Small intestine (tissue), 16 donors: ENCODE results near the gene PDZD7. TPM values are rescaled to one million over a fixed set of nuclear protein-coding genes. Genes with fewer than 3 reads are reported as not detected.
A peak's percentile ranks its signal among the peaks of the same experiment; 100 is the strongest.

Experiments used
- DNase-seq, 2 donors: peaks; one replicate each; pipeline versions ENCODE4 v3.0.0 to v3.0.0-alpha.2; 2013
- FAIRE-seq: peaks from 2 replicates; lab custom pipeline; 2012; peaks lifted over from hg19 to GRCh38; lab: Jason Lieb, UNC
- H3K27ac ChIP-seq, 3 donors: one replicate each; pipeline ENCODE4 v1.5.1; 2013; ENCODE audit warnings: low read length in 2 of 3, mild to moderate bottlenecking in 2 of 3, control low read depth in 1 of 3, inconsistent platforms in 1 of 3, low read depth in 1 of 3, moderate library complexity in 1 of 3
- H3K27me3 ChIP-seq, 3 donors: one replicate each; pipeline ENCODE4 v1.6.1; 2013; ENCODE audit warnings: low read length in 3 of 3, inconsistent platforms in 1 of 3; ENCODE audit not compliant: control insufficient read depth in 3 of 3, insufficient read depth in 3 of 3
- H3K36me3 ChIP-seq, 3 donors: one replicate each; pipeline ENCODE4 v1.6.1; 2013; ENCODE audit warnings: low read length in 3 of 3, inconsistent platforms in 1 of 3, low read depth in 1 of 3, mild to moderate bottlenecking in 1 of 3, moderate library complexity in 1 of 3; ENCODE audit not compliant: control insufficient read depth in 3 of 3, insufficient read depth in 2 of 3
- H3K4me1 ChIP-seq, 3 donors: one replicate each; pipeline ENCODE4 v1.6.1; 2013; ENCODE audit warnings: low read length in 2 of 3, inconsistent platforms in 1 of 3, low read depth in 1 of 3, mild to moderate bottlenecking in 1 of 3, moderate library complexity in 1 of 3; ENCODE audit not compliant: control insufficient read depth in 3 of 3, insufficient read depth in 2 of 3
- H3K4me3 ChIP-seq, 3 donors: one replicate each; pipeline ENCODE4 v1.5.1; 2013; ENCODE audit warnings: low read length in 3 of 3, control low read depth in 1 of 3, inconsistent platforms in 1 of 3, low read depth in 1 of 3, mild to moderate bottlenecking in 1 of 3, moderate library complexity in 1 of 3
- H3K9me3 ChIP-seq, 2 donors: one replicate each; pipeline ENCODE4 v1.6.1; 2013; ENCODE audit warnings: low read depth in 1 of 2, low read length in 1 of 2; ENCODE audit not compliant: control insufficient read depth in 2 of 2, insufficient read depth in 1 of 2
- WGBS, 3 donors: extraction: QIAGEN DNeasy Blood & Tissue Kit; methylation state at CpG; one replicate each; pipeline ENCODE4 v1.1.7; 2013; 5-methylcytosine and 5-hydroxymethylcytosine counted together
- long read RNA-seq, 10 donors: transcript quantifications; one replicate each; lab custom pipeline, GENCODE V29; 2026
- polyA plus RNA-seq, 4 donors: library from polyadenylated mRNA; stranded (reverse) in 3 of 4; unstranded in 1 of 4; fragments of 200-250 nt in 3 of 4; fragments of 120-200 nt in 1 of 4; gene quantifications; one replicate each; pipeline versions ENCODE4 v1.2.1 to v1.2.3, GENCODE V29; 2013
- donor health status: healthy with polysubstance abuse.
- donor health status: control.
- donor health status: control.
- donor health status: Bipolar disorder and iron deficiency.
- donor health status: healthy.

The PDZD7 gene
- polyA plus RNA-seq: 10 to 100 TPM in 3 of 4 donors, 1 to 10 TPM in 1; 3.1 to 52.6 (median 28.8) TPM
- long read RNA-seq, donor 1, partial matches to known transcripts: 76 of 92 reads
- long read RNA-seq, donor 1, other reads (novel, unspliced or antisense): 12 of 92 reads
- long read RNA-seq, donor 2, partial matches to known transcripts: 11 of 13 reads
- long read RNA-seq, donor 2, other reads (novel, unspliced or antisense): 0 of 13 reads
- long read RNA-seq, donor 3, full-length matches to known transcripts: 3 of 40 reads
- long read RNA-seq, donor 3, partial matches to known transcripts: 37 of 40 reads
- long read RNA-seq, donor 3, other reads (novel, unspliced or antisense): 0 of 40 reads
- long read RNA-seq, donor 4: 0 reads
- long read RNA-seq, donor 5: 0 reads
- long read RNA-seq, donor 6, full-length matches to known transcripts: 6 of 11 reads
- long read RNA-seq, donor 6, partial matches to known transcripts: 5 of 11 reads
- long read RNA-seq, donor 6, other reads (novel, unspliced or antisense): 0 of 11 reads
- long read RNA-seq, donor 7: 0 reads
- long read RNA-seq, donor 8, partial matches to known transcripts: 12 of 12 reads
- long read RNA-seq, donor 8, other reads (novel, unspliced or antisense): 0 of 12 reads
- long read RNA-seq, donor 9: 0 reads
- long read RNA-seq, donor 10, partial matches to known transcripts: 0 of 1 reads
- long read RNA-seq, donor 10, other reads (novel, unspliced or antisense): 0 of 1 reads

- Histone ChIP-seq H3K4me3 (peak within 1 kb of the TSS; percentile 50 to 94 (median 93)), H3K27ac (peak within 1 kb of the TSS; percentile 96 to 100 (median 100)), H3K36me3 (peaks cover 0 to 40% (median 9%) of the 10 kb centered on the region in 3 donors), H3K9me3 (no peaks in the 10 kb centered on the region), H3K27me3 (no peaks in the 10 kb centered on the region), H3K4me1 (peaks cover 0 to 52% (median 5%) of the 10 kb centered on the region in 3 donors)
- FAIRE-seq (no peak), DNase-seq (peak; percentile 95 to 97)
- 0% methylated on average over 38 of the region's 38 CpGs for WGBS, 3 donors
Observed at GRCh38 chr10:101031128-101031795, at the start of gene PDZD7, which contains the start of gene SFXN3. Gene PDZD7 (minus strand): TSS chr10:101031129. CDS start chr10:101030219, 910 bp downstream. Gene SFXN3 (plus strand): TSS chr10:101031234. CDS start chr10:101034695, 3,461 bp downstream.

GRCh38 chr10:101079874-101080273 is 48.9 kb upstream of the PDZD7 start:
- Histone ChIP-seq H3K4me1 (no peaks in the 10 kb centered on the region), H3K36me3 (no peaks in the 10 kb centered on the region), H3K27me3 (peaks cover 0 to 63% (median 22%) of the 10 kb centered on the region in 3 donors), H3K9me3 (no peaks in the 10 kb centered on the region), H3K4me3 (no peak overlapping the region), H3K27ac (no peak overlapping the region)
- DNase-seq (no peak), FAIRE-seq (no peak)
- 50 to 80% (median 79%) methylated on average over 1 of the region's 1 CpG for WGBS, 3 donors

GRCh38 chr10:101076630-101077029 is 45.7 kb upstream of the PDZD7 start:
- peaks cover 0 to 75% (median 27%) of the 10 kb centered on the region in 3 donors for H3K27me3 ChIP-seq
- H3K9me3 ChIP-seq: no peaks in the 10 kb centered on the region
- no peaks in the 10 kb centered on the region for H3K36me3 ChIP-seq
- no peaks in the 10 kb centered on the region for H3K4me1 ChIP-seq
- no peak for DNase-seq
- H3K27ac ChIP-seq: no peak overlapping the region
- no peak for FAIRE-seq
- 71 to 78% (median 74%) methylated on average over 5 of the region's 5 CpGs for WGBS, 3 donors
- no peak overlapping the region for H3K4me3 ChIP-seq

GRCh38 chr10:101075775-101076174 is 44.8 kb upstream of the PDZD7 start:
- DNase-seq: no peak
- no peaks in the 10 kb centered on the region for H3K36me3 ChIP-seq
- no peaks in the 10 kb centered on the region for H3K9me3 ChIP-seq
- H3K4me1 ChIP-seq: no peaks in the 10 kb centered on the region
- 8 to 11% (median 9%) methylated on average over 4 of the region's 4 CpGs for WGBS, 3 donors
- FAIRE-seq: no peak
- no peak overlapping the region for H3K27ac ChIP-seq
- H3K27me3 ChIP-seq: peaks cover 0 to 70% (median 24%) of the 10 kb centered on the region in 3 donors
- H3K4me3 ChIP-seq: no peak overlapping the region

GRCh38 chr10:101073631-101074030 is 42.7 kb upstream of the PDZD7 start:
- DNase-seq (no peak), FAIRE-seq (no peak)
- WGBS, 3 donors: 5 to 7% (median 6%) methylated on average over 13 of the region's 13 CpGs
- Histone ChIP-seq H3K9me3 (no peaks in the 10 kb centered on the region), H3K36me3 (no peaks in the 10 kb centered on the region), H3K4me3 (no peak overlapping the region), H3K27ac (no peak overlapping the region), H3K4me1 (no peaks in the 10 kb centered on the region), H3K27me3 (peaks cover 0 to 56% (median 21%) of the 10 kb centered on the region in 3 donors)

GRCh38 chr10:101072923-101073322 is 42.0 kb upstream of the PDZD7 start:
- H3K9me3 ChIP-seq: no peaks in the 10 kb centered on the region
- no peaks in the 10 kb centered on the region for H3K4me1 ChIP-seq
- H3K27ac ChIP-seq: no peak overlapping the region
- DNase-seq (no peak), FAIRE-seq (no peak)
- peaks cover 0 to 51% (median 21%) of the 10 kb centered on the region in 3 donors for H3K27me3 ChIP-seq
- 45 to 59% (median 55%) methylated on average over 9 of the region's 9 CpGs for WGBS, 3 donors
- H3K36me3 ChIP-seq: no peaks in the 10 kb centered on the region
- no peak overlapping the region for H3K4me3 ChIP-seq

- no peak overlapping the region for H3K27ac ChIP-seq
- H3K36me3 ChIP-seq: no peaks in the 10 kb centered on the region
- H3K4me1 ChIP-seq: no peaks in the 10 kb centered on the region
- no peak for FAIRE-seq
- WGBS, 3 donors: 65 to 83% (median 80%) methylated on average over 7 of the region's 7 CpGs
- peaks cover 0 to 51% (median 21%) of the 10 kb centered on the region in 3 donors for H3K27me3 ChIP-seq
- no peak for DNase-seq
- H3K4me3 ChIP-seq: no peak overlapping the region
- H3K9me3 ChIP-seq: no peaks in the 10 kb centered on the region
Observed at GRCh38 chr10:101071885-101072433, 41.0 kb upstream of the PDZD7 start.
